HG02763 (cell line): Measurements from ENCODE around the gene ENDOV.
"Not testable (repeated sequence)": the region's sequence is repeated elsewhere in the genome, so short reads cannot be mapped to it uniquely, and the experiment has no call there.

ENCODE experiments used
- ATAC-seq: cut with Tn5 transposase; IDR thresholded peaks from one replicate; pipeline ENCODE4 v1.9.1; 2021; ENCODE audit warnings: mild to moderate bottlenecking, moderate library complexity; ENCODE audit not compliant: unreplicated experiment

The ENDOV gene

GRCh38 chr17:80388175-80388574 is 26.8 kb upstream of the ENDOV start:
- ATAC-seq, result no peak

- no peak for ATAC-seq
These were observed 26.4 kb upstream of the ENDOV start for GRCh38 chr17:80388601-80389000.

DNA sequence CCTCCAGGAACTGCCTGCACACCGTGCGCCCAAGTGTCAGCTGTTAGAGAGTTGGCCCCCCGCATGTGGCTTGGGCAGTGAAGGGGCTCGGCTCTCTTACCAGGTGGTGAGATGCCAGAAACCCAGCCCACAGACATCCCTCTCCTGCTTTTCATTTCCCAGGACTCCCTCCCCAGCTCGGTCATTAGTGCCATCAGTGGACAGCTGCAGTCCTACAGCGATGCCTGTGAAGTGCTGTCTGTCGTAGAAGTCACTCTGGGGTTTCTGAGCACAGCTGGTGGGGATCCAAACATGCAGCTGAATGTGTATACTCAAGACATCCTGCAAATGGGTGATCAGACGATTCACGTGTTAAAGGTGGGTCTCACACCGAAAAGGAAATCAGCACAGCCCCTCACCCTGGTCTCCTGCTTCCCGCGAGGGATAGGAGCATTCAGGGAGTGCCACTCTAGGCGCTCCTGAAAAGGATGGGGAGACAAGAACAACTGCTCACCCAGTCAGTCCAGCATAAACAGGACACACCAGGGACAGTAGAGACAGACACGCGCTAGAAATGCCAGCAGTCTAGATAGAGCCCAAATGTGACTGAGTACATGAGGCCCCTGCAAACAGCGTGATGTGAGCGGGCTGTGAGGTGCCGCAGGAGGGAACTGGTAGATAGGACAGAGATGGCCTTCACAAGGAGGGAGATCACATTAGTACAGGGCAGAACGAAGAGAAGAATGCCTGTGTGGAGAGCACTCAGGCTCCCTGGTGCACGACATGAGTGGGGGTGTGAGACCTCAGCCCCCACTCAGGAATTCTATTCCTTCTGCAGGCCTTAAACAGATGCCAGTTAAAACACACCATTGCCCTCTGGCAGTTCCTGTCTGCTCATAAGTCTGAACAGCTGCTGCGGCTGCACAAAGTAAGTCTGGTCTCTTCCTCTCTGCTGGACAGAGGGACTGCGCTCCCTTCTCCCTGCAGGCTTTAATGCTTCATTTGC is 25.7 kb upstream of the ENDOV start:
- no peak for ATAC-seq

DNA sequence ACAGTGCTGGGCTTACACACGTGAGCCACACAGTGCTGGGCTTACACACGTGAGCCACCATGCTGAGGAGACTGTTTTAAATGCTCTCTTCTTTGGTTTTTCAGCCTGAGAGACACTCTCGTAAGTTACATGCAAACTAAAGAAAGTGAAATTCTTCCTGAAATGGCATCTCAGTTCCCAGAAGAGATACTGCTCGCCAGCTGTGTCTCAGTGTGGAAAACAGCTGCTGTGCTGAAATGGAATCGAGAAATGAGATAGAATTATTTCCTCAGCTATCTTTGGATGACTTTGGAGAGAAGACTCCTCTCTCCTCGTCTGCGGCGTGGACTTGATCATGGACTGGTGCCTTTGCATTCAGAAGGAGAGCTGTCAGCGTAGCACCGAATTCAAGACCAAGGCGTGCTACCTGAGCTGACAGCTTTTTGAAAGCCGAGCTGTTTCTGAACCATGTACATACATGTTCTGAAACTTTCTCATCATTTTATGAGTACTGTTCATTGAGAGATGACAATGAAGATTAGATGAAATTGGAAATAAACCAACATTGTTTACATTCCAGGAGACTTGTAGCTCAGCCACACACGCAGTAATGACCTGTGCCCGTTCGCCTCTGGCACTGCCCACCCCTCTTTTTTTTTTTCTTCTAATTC is 21.6 kb upstream of the ENDOV start:
- no peak for ATAC-seq

DNA sequence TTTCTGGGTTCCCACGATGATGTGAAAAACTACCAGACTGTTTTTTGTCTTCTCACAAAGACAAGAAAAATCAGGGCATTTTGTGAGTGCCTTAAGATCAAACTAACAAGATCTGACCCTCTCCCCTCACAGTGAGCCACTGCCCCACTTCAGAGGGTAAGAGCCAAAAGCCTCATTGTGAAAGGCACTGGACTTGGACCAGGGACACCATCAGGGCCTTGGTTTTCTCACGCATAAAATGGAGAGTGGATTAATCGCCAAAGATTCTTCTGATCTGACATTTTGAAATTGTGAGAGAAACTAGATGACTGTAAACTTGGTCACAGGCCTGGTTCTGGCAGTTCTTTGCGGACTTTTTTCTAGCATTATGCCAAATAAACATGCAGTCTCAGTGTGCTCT is 21.0 kb upstream of the ENDOV start:
- ATAC-seq, result no peak

DNA sequence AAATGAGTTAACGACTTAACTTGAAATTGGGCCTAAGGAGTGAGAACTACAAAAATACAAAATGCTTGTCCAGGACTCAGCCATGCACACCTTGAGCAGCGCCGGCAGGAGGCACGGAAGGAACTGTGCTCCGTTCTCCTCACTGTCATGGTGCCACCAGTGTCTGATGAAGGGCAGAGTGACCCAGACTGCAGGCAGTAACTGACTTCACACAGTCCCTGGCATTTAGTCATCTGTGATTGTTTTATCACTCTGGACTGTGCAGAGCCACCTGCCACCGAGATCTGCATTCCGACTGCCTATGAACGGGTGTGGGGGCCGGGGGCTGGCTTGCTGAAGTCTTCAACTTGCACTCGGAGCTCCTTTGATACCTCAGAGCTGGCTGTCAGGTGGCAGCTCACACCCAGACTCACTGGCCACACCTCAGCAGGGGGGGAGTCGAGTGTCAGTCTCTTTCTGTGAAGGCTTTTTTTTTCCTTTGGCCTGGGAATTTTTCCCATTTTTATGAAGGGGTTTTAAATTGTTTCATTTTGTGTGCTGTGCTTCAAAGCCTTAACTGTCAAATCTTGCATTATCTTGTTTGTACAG is 20.2 kb upstream of the ENDOV start:
- no peak for ATAC-seq

GRCh38 chr17:80395402-80396151 is 19.4 kb upstream of the ENDOV start:
- no peak for ATAC-seq

GRCh38 chr17:80396157-80397033 is 18.6 kb upstream of the ENDOV start:
- no peak for ATAC-seq

GRCh38 chr17:80397034-80397387 is 18.0 kb upstream of the ENDOV start:
- no peak for ATAC-seq

GRCh38 chr17:80397686-80398085 is 17.3 kb upstream of the ENDOV start:
- no peak for ATAC-seq

DNA sequence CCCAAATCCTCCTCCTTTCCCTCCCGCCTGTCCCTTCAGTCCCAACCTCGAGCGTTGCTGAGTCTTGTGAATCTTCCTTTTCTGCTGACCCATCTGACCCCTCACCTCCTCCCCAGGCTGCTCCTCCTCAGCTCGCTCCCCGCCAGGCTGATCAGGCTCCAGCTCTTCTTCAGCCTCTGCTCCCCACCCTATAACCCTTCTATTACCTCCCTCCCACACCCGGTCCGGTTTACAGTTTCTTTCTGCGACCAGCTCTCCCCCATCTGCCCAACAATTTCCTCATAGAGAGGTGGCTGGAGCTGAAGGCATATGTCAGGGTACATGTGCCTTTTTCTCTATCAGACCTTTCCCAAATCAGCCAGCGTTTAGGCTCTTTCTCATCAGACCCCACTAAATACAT is 13.9 kb upstream of the ENDOV start:
- ATAC-seq, result not testable (repeated sequence)

- not testable (repeated sequence) for ATAC-seq
These were observed 12.9 kb upstream of the ENDOV start for GRCh38 chr17:80402102-80402501.

GRCh38 chr17:80402959-80403358 is 12.0 kb upstream of the ENDOV start:
- ATAC-seq, result no peak

DNA sequence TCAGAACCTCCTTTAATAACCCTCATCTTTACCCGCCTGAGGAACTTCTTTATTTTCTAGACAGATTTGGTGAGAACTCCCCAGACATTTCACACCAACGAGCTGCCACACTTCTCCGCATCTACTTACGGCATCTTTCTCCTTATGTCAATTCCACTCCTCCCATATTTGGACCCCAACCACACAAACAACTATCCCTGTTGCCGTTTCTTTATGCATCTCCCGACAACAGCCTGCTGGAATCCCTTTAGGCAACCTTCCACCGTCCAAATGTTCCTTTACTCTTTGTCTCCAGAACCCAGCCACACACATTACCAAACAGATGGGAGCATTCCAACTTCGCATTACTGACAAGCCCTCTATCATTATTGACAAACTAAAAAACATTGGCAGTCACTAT is 8.8 kb upstream of the ENDOV start:
- no peak for ATAC-seq

- ATAC-seq, result not testable (repeated sequence)
These were observed 7.0 kb upstream of the ENDOV start for GRCh38 chr17:80407917-80408316.

DNA sequence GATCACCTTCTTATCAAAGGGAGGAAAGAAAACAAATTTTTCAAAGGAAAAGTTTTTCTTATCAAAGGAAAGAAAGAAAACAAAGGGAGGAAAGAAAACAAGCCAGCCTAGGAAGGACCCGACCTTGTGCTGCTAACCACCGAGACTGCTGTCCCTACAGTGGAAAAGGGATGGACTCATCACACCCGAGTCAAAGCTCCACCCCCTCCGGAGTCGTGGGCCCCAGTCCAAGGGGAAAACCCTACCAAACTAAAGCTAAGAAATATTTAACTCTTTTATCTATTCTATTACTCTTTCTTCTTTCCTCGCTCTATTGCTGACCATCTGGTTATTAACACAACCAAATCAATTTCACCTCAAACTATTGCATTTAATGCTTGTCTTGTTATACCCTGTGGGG is 6.1 kb upstream of the ENDOV start:
- ATAC-seq, result no peak

- no peak for ATAC-seq
These were observed 5.3 kb upstream of the ENDOV start for GRCh38 chr17:80409626-80410025.

GRCh38 chr17:80410441-80411087 is 4.4 kb upstream of the ENDOV start:
- ATAC-seq, result not testable (repeated sequence)

- ATAC-seq, result no peak
These were observed 1.0 kb upstream of the ENDOV start for GRCh38 chr17:80413771-80414507.
